Fibroblast of the aortic adventitia (primary cell): ENCODE measurements around the gene ARHGAP10. TPM values are rescaled to one million over a fixed set of nuclear protein-coding genes. Genes with fewer than 3 reads are reported as not detected.

Experiments
- DNase-seq: peaks from one replicate; pipeline ENCODE4 v3.0.0-alpha.2; 2010; ENCODE audit warnings: low read depth
- H3K4me3 ChIP-seq: 2 replicates; pipeline ENCODE4 v1.5.1; 2011; ENCODE audit warnings: low read depth, mild to moderate bottlenecking, control low read depth, low read length, moderate library complexity
- total RNA-seq: library from RNA; depleted of rRNA; stranded (reverse); fragments of >200 nt; gene quantifications from 2 replicates; pipeline ENCODE4 v1.2.3, GENCODE V29; 2012; ENCODE audit warnings: low replicate concordance
- TF ChIP-seq, protein P1 (sequence below): IDR thresholded peaks from 2 replicates; pipeline ENCODE4 v1.5.1; 2011; ENCODE audit warnings: mild to moderate bottlenecking, low read length, control low read depth, inconsistent platforms; ENCODE audit not compliant: insufficient read depth

Gene ARHGAP10
- total RNA-seq, 1 donor, result 45.0 TPM

DNA sequence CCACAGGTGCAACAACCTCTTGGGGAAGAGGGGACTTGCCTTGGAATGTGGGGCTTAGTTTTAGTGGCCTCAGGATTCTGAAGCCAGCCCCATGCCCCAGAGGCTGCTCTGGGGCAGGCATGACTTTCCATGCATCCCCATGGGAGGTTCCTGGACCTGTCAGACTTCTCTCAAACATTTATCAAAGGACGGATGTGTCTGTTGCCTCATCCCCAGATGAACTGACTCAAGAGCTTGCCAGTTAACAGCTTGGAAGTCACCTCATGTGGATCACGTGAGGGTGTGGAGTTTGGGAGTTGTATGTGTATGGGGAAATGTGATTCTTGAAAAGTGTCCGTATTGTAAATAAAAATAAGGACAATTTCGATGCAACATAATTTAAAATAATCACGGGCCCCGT, 341.5 kb downstream of the ARHGAP10 start:
- TF ChIP-seq, protein P1, sequence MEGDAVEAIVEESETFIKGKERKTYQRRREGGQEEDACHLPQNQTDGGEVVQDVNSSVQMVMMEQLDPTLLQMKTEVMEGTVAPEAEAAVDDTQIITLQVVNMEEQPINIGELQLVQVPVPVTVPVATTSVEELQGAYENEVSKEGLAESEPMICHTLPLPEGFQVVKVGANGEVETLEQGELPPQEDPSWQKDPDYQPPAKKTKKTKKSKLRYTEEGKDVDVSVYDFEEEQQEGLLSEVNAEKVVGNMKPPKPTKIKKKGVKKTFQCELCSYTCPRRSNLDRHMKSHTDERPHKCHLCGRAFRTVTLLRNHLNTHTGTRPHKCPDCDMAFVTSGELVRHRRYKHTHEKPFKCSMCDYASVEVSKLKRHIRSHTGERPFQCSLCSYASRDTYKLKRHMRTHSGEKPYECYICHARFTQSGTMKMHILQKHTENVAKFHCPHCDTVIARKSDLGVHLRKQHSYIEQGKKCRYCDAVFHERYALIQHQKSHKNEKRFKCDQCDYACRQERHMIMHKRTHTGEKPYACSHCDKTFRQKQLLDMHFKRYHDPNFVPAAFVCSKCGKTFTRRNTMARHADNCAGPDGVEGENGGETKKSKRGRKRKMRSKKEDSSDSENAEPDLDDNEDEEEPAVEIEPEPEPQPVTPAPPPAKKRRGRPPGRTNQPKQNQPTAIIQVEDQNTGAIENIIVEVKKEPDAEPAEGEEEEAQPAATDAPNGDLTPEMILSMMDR, result no peak
- DNase-seq, result no peak
- H3K4me3 ChIP-seq, result no peak overlapping the region

DNA sequence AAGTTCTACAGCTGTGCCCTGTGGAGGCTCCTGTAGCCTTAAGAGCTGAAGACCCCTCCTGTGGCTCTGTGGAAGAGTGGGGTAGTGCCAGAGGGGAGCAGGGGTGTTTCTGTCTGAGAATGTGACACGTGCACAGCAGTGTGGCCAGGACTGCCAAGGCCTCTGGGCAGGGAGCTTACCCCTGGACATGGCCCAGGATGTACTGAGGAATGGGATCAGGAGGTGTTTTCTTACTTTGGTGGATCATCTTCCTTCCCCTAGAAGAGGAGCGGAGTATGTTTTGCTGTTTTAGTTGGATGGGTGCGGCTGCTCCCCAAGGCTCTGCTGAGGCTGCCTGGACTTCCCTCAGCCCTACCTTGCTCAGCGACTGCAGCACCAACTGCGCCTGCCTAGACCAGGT, 342.6 kb downstream of the ARHGAP10 start:
- H3K4me3 ChIP-seq, result no peak overlapping the region
- DNase-seq, result no peak
- TF ChIP-seq, protein P1, result no peak

DNA sequence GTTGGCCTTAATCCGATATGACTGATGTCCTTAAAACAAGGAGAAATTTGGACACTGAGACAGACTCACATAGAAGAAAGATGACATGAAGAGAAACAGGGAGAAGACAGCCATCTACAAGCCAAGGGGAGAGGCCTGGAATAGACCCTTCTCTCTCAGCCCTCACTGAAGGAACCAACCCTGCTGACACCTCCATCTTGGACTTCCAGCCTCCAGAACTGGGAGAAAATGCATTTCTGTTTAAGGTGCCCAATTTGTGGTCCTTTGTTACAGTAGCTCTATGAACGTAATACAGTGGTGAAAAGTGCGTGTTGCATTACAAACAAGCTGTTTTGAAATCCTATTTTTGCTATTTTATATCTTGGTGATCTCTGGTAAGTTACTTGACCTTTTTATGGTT, 343.6 kb downstream of the ARHGAP10 start:
- no peak overlapping the region for H3K4me3 ChIP-seq
- TF ChIP-seq, protein P1, result no peak
- DNase-seq, result no peak

DNA sequence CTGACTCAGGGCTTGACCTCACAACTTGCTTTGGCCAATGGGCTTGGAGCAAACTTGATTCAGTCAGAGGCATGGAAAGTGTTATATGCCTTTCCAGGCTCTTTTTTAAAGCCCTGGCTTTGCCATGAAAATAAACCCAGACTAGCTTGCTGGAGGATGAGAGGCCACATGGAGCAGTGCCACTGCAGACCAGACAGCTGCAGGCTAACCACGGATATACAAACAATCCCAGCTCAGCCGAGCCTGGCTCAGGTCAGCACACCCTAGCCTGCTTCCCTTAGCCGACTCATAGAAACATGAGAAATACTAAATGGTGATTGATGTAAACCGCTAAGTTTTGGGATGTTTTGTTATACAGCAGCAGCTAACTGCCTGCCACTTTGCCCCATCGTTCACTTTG, 345.1 kb downstream of the ARHGAP10 start:
- TF ChIP-seq, protein P1, result no peak
- no peak overlapping the region for H3K4me3 ChIP-seq
- no peak for DNase-seq

DNA sequence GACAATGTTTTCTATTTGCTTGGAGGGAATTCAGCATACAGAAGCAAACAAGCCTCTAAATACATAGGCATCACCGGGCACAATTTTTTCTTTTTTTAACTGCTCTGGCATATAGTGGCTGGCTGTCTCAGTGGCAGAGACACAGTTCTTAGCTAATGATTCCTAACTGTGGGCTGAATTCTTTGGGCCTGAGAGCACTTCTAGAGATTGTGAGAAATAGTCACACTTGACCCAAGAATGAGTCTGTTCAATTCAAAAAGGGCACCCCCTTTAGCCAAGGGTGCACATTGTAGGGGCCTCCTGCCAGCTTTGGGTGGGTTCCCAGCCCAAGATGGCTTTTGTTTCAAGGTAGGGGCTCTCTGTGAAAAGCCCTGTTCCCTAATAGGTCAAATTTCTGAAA, 345.7 kb downstream of the ARHGAP10 start:
- H3K4me3 ChIP-seq, result no peak overlapping the region
- TF ChIP-seq, protein P1, result no peak
- DNase-seq, result no peak

DNA sequence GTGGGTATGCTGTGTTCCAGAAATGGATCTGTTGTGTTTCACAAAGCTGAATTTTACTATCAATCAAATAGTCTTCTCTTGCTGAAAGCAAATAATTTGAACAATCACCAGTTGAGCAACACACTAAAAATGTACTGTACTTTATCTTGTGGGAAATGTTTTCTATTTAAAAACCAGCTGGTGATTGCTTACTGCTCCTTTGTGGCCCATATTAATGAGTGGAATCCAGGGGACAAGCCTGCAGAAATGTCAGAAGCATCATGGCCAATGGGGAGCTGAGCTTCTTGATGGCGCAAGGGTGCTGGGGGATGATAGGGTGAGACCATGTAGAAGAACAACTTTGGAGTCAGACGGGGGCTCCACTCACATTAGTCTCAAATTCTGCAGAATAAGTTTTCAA, 346.2 kb downstream of the ARHGAP10 start:
- TF ChIP-seq, protein P1, result no peak
- H3K4me3 ChIP-seq, result no peak overlapping the region
- DNase-seq, result no peak

DNA sequence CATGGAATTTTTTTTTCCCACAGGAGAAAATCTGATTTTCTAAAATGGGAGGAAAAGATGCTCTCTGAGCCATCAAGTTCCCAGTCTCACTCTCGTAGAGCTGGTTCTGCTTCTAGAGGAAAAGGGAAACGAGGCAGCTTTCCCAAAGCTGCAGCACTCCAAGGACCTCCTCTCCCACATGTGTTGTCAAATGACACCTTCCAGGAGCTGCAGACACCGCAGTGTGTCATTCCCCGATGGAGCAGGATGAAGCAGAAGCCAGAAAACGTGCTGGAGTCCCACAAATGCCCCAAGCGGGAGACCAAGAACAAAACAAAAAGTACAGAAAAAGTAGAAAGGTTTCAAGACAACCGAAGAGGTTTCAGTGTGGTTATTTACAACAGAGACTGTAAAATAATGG, 348.1 kb downstream of the ARHGAP10 start:
- TF ChIP-seq, protein P1, result no peak

More for the DNA sequence above, 348.1 kb downstream of the ARHGAP10 start:
- DNase-seq, result no peak
- no peak overlapping the region for H3K4me3 ChIP-seq
